ENCODE data around the gene NAA35. TPM values are rescaled to one million over a fixed set of nuclear protein-coding genes. Genes with fewer than 3 reads are reported as not detected.
"Not testable (repeated sequence)": the region's sequence is repeated elsewhere in the genome, so short reads cannot be mapped to it uniquely, and the experiment has no call there.

Gene NAA35
- 17.6 and 22.2 TPM in 2 replicates for total RNA-seq

GRCh38 chr9:85940832-85941621, at the start of gene NAA35:
TSS of gene NAA35 (plus strand) at chr9:85941146. CDS start at chr9:85942160, 1,014 bp downstream.
- DNase-seq (ENCODE audit: low read depth, low spot score), result peak; percentile 93

GRCh38 chr9:85892401-85892800, 48.5 kb upstream of the NAA35 start:
- DNase-seq (ENCODE audit: low read depth, low spot score), result no peak

GRCh38 chr9:85895685-85896084, 45.3 kb upstream of the NAA35 start:
- no peak for DNase-seq (ENCODE audit: low read depth, low spot score)

- no peak for DNase-seq (ENCODE audit: low read depth, low spot score)
These were observed 43.1 kb upstream of the NAA35 start for GRCh38 chr9:85897848-85898247.

GRCh38 chr9:85898332-85898731, 42.6 kb upstream of the NAA35 start:
- DNase-seq (ENCODE audit: low read depth, low spot score), result no peak

GRCh38 chr9:85899388-85899787, 41.6 kb upstream of the NAA35 start:
- no peak for DNase-seq (ENCODE audit: low read depth, low spot score)

GRCh38 chr9:85900504-85901201, 40.3 kb upstream of the NAA35 start:
- DNase-seq (ENCODE audit: low read depth, low spot score), result peak; percentile 3

- DNase-seq (ENCODE audit: low read depth, low spot score), result no peak
These were observed 36.0 kb upstream of the NAA35 start for GRCh38 chr9:85904975-85905374.

GRCh38 chr9:85905957-85906356, 35.0 kb upstream of the NAA35 start:
- DNase-seq (ENCODE audit: low read depth, low spot score), result no peak

- no peak for DNase-seq (ENCODE audit: low read depth, low spot score)
These were observed 31.6 kb upstream of the NAA35 start for GRCh38 chr9:85909390-85909789.

GRCh38 chr9:85914108-85914507, 26.8 kb upstream of the NAA35 start:
- no peak for DNase-seq (ENCODE audit: low read depth, low spot score)

- DNase-seq (ENCODE audit: low read depth, low spot score), result no peak
These were observed 23.2 kb upstream of the NAA35 start for GRCh38 chr9:85917756-85918155.

- DNase-seq (ENCODE audit: low read depth, low spot score), result no peak
These were observed 15.5 kb upstream of the NAA35 start for GRCh38 chr9:85925493-85925892.

- DNase-seq (ENCODE audit: low read depth, low spot score), result no peak
These were observed 13.9 kb upstream of the NAA35 start for GRCh38 chr9:85927076-85927475.

- no peak for DNase-seq (ENCODE audit: low read depth, low spot score)
These were observed 9.5 kb upstream of the NAA35 start for GRCh38 chr9:85931495-85931894.

- not testable (repeated sequence) for DNase-seq (ENCODE audit: low read depth, low spot score)
These were observed 5.0 kb upstream of the NAA35 start for GRCh38 chr9:85935950-85936349.

GRCh38 chr9:85940275-85940831, 593 bp upstream of the NAA35 start:
- no peak for DNase-seq (ENCODE audit: low read depth, low spot score)

- DNase-seq (ENCODE audit: low read depth, low spot score), result no peak
These were observed 635 bp downstream of the NAA35 start for GRCh38 chr9:85941622-85941940.

- DNase-seq (ENCODE audit: low read depth, low spot score), result no peak
These were observed 1.3 kb downstream of the NAA35 start for GRCh38 chr9:85941966-85942912.

GRCh38 chr9:85942913-85943709, 2.2 kb downstream of the NAA35 start:
- DNase-seq (ENCODE audit: low read depth, low spot score), result no peak
